Stimulated activated CD4-positive, alpha-beta T cell treated with anti-CD3 and anti-CD28 coated beads, Interleukin-2, amount 100 ng/mL, for 48 hours (primary cell): Measurements from ENCODE around the gene CDKN3.
"Not testable (repeated sequence)": the region's sequence is repeated elsewhere in the genome, so short reads cannot be mapped to it uniquely, and the experiment has no call there.

Source experiments
- DNase-seq, 2 donors: peaks; one replicate each; pipeline ENCODE4 v3.0.0-alpha.2; 2020

Gene CDKN3

DNA sequence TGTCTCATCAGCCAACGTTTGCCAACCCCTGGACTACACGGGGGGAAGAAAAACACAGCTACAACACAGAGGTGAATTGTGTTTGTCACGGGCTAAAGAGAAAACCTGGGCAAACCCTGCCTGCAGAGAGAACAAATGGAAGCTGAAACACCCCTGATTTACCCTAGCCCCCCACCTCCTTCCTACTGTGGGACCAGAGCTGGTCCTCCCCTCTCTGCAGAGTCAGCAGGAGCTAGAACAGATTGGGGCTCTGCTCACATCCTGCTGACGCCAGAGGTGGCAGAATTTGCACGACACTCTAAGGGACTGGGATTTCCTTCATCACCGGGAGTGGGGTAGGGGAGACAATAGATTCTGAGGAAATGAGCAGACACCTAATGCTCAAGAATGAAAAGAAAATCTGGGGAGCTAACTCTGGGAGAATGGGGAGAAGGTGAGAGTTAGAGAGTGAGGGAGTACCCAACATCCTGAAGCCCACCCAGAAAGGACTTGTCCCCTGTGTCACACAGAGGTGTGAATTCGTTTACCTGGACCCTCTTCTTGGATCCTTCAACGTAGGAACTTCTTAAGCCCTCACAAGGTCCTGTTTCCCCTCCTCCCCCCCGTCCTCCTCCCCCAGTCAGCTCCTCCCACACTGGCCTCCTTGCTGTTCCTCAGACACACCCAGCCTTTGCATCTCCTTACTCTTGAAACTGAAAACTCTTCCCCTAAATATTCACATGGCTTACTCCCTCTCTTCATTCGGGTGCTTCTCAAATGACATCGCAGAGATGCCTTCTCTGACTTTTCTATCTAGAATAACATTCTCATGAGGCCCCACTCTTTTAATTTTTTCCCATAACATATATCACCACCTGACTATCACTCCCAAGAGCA is 26.2 kb upstream of the CDKN3 start:
- no peak for DNase-seq

DNA sequence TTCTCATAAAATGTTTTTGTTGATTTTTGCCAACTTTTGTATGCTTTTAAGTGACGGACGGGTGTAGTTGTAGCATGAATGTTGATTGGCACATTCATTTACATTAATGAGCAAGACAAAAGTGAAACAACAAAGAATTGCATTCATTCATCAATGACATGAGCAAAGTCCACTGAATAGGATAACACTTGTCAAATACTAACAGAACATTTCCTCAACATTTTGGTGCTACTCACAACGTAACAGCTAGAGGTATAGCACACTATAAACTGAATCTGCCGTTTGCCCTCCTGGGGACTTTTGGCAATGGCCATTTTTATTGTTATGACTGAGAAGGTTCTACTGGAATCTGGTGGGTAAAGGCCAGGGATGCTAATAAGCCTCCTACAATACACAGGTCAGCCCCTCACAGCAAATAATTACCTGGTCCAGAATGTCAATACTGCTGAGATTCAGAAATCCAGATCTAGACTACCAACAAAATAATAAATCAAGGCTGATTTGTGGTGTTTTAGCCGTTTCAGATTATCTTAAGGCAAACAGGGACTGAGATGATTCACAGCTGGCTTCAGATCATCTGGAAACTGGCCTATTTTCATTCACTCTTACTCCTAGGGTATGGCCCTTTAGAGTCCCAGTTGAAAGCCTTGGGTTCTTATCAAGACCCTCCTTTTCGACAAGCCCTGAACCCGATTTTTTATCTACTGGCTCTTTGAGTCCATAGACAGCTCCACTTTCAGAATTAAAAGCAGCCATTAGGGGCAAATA is 22.5 kb upstream of the CDKN3 start:
- no peak for DNase-seq

DNA sequence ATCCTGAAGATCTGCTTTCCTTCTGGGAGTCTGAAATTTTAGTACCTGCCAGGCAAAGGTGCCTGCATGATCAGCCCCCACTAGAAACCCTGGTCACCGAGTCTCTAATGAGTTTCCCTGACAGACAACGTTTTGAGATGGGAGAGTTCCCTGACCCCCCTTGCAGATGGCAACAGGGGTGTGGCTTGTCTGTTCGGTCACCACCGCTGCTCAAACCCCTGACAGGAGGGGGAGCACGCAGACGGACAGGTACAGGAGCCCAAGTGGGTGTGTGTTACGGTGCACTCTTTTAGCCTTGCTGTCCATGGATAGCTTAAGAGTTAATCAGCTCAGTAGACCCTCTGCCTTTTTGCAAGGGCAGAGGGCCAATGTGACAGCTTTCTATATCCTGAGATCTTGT is 19.3 kb upstream of the CDKN3 start:
- no peak for DNase-seq

DNA sequence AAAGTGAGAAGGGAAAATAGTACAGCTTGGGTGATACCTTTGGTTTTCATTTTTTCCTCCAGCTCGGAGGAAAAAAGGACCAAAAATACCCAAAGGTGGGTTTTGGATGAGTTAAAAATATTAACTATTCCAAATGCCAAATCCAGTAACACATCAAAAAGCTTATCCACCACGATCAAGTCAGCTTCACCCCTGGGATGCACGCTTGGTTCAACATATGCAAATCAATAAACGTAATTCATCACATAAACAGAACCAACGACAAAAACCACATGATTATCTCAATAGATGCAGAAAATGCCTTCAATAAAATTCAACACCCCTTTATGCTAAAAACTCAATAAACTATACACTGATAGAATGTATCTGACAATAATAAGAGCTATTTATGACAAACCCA is 17.9 kb upstream of the CDKN3 start:
- not testable (repeated sequence) for DNase-seq

DNA sequence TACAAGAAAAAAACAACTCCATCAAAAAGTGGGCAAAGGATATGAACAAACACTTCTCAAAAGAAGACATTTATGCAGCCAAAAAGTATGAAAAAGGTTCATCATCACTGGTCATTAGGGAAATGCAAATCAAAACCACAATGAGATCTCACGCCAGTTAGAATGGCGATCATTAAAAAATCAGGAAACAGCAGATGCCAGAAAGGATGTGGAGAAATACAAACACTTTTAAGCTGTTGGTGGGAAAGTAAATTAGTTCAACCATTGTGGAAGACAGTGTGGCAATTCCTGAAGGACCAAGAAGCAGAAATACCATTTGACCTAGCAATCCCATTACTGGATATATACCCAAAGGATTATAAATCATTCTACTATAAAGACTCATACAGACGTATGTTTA is 16.2 kb upstream of the CDKN3 start:
- DNase-seq = not testable (repeated sequence)

DNA sequence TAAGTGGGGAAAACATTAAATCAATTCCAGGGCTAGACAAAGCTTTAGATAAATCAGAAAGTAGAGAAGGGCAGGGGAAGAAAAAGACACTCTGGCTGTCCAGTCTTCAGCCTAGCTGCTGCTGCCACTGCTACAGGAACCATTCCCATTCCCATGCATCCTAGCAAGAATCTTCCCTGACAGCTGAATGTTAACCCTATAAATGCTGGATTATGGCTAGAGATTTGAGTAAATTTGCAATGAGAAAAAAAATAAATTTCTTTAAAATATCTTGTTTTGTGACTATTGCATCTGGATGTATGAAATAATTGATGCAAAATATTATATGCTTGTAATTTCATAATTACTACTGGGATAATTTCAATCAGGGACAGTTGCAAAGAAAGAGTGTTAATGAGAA is 15.0 kb upstream of the CDKN3 start:
- DNase-seq = no peak

DNA sequence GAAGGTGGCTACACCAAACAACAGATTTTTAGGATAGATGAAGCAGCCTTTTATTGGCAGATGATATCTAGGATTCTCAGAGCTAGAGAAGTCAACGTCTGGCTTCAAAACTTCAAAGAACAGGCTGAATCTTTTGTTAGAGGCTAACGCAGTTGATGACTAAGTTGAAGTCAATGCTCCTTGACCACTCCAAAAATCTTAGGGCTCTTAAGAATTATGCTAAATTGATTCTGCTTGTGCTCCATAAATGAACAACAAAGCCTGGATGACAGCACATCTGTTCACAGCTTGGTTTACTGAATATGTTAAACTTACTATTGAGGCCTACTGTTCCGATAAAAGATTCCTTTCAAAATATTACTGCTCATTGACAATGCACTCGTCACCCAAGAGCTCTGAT is 13.0 kb upstream of the CDKN3 start:
- no peak for DNase-seq

DNA sequence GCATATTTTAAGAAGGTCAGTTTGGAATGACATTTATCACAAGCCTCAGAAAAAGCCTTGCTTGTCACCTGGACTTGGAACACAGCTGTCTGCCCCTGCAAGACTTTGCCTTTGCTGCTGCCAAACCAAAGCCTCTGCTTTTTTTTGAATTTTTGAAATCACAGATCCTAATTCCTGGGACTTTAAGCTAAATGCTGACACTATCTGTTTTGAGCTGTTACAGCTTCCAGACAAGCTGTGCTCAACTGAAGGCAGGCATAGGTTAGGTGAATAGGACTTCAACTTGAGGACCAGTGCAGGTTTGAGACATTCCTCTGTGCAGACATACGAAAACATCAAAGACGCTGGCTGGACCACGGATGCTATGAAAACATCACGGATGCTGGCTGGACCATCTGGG is 11.3 kb upstream of the CDKN3 start:
- no peak for DNase-seq

DNA sequence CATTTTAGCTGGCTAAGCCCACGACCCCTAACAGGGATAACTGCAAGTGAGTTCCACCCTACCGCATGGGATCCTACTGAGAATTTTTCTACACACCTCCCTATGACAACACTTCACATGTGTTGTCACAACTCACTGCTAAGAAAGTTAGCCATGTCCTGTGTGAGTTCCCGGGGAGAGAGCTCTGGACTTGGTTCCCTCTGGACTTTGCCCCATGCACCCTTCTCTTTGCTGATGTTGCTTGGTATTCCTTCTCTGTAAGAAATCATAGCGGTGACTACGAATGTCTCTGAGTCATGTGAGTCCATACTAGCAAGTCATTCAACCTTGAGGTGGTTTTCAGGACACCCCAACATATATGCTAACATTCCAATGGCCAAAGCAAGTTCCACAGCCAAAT is 9.5 kb upstream of the CDKN3 start:
- no peak for DNase-seq

DNA sequence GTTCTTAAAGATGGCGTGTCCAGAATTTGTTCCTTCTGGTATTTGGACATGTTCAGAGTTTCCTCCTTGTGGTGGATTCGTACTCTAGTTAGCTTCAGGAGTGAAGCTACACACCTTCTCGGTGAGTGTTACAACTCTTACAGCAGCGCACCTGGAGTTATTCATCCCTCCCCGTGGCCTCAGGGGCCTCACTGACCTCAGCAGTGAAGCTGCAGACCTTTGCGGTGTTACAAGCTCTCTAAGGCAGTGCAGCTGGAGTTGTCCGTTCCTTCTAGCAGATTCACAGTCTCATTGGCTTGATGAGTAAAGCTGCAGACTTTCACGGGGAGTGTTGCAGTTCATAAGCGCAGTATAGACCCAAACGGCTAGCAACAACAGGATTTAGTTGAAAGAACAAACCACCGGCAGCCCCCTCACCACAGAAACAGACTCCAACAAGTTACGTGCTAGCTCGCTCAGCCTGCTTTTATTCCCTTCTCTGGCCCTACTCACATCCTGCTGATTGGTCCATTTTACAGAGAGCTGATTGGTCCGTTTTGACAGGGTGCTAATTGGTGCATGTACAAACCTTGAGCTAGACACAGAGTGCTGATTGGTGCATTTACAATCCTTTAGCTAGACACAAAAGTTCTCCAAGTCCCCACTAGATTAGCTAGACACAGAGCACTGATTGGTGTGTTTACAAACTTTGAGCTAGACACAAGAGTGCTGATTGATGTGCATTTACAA is 4.5 kb upstream of the CDKN3 start:
- no peak for DNase-seq

DNA sequence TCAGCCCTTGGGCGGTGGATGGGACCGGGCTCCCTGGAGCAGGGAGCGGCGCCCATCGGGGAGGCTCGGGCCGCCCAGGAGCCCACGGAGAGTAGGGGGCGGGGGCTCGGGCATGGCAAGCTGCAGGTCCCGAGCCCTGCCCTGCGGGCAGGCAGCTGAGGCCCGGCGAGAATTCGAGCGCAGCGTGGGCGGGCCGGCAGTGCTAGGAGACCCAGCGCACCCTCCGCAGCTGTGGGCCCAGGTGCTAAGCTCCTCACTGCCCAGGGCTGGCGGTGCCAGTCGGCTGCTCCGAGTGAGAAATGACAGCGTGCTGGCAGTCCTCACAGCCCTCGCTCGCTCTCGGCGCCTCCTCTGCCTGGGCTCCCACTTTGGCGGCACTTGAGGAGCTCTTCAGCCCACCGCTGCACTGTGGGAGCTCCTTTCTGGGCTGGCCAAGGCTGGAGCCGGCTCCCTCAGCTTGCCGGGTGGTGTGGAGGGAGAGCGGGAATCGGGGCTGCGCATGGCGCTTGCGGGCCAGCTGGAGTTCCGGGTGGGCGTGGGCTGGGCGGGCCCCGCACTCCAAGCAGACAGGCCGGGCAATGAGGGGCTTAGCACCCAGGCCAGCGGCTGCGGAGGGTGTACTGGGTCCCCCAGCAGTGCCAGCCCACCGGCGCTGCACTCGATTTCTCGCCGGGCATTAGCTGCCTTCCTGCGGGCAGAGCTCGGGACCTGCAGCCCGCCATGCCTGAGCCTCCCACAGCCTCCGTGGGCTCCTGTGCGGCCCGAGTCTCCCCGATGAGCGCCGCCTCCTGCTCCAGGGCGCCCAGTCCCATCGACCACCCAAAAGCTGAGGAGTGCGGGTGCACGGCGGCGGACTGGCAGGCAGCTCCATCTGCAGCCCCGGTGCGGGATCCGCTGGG is 3.6 kb upstream of the CDKN3 start:
- not testable (repeated sequence) for DNase-seq

DNA sequence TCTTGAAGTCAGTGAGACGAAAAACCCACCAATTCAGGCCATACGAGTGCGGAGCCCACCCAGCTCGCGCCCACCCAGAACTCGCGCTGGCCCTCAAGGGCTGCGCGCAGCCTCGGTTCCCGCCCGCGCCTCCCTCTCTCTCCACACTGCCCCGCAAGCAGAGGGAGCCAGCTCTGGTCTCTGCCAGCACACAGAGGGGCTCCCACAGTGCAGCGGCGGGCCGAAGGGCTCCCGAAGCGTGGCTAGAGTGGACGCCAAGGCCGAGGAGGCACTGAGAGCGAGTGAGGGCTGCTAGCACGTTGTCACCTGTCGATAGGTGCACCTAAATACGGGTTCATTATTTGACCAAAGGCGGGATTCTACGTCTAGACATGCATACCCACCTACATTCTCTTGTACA is 2.2 kb upstream of the CDKN3 start:
- DNase-seq = no peak

DNA sequence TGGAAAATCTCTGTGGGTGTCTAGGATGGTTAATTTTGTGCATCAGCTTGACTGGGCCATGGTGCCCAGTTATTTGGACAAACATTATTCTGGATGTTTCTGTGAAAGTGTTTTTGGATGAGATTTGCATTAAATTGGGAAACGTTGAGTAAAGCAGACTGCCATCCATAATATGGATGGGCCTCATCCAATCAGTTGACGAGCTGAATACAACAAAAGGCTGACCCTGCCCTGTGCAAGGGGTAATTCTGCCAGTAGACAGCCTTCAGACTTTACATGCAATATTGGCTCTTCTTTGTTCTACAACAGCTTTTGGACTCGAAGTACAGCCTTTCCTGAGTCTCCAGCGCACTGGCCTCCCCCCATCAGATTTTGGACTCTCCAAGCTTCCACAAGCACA is 1.5 kb upstream of the CDKN3 start:
- DNase-seq = no peak

DNA sequence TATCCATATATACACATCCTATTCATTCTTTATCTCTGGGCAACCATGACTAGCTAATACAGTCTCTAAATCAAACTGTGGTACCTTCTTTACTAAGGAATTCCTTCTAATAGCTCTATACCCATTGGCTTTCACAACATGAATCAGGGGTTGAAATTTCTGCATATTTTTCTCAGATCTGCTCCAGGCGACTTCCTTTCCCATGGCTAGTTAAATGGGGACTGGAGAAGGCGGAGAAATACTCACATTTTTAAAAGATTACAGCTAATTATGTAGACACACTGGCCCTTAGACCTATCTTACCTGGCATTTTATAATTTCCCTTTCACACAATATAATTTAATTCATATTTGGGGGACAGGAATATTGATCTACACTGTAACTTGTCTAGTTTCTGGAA is 1.1 kb upstream of the CDKN3 start:
- no peak for DNase-seq

DNA sequence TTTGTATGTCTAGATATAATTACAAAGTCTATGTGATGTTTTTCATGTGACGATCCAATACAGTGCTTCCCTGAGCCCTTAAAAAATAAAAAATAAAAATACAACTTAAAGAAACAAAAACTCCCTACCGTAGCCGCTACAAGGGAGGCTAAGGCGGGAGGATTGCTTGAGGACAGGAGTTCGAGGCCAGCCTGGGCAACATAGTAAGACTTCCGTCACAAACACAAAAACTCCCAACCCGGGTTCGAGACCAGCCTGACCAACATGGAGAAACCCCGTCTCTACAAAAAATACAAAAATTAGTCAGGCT is 669 bp upstream of the CDKN3 start:
- peak; percentile 15 to 16 for DNase-seq

DNA sequence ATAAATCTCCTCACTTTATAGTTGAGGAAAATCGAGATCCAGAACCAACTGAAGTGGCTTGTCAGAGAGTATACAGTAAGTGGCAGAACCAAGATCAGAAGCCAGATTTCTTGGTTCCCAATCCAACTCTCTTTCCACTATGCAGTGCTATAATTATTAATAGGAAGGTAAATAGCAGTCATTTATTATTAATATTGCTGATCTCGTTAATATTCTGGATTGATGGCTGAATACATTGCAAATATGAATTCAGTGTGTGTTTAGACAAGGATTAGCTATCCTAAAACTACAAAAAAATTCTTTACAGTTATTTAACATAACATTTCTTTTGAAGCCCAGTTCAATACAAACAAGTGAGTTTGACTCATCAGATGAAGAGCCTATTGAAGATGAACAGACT is 2.8 kb downstream of the CDKN3 start:
- no peak for DNase-seq

DNA sequence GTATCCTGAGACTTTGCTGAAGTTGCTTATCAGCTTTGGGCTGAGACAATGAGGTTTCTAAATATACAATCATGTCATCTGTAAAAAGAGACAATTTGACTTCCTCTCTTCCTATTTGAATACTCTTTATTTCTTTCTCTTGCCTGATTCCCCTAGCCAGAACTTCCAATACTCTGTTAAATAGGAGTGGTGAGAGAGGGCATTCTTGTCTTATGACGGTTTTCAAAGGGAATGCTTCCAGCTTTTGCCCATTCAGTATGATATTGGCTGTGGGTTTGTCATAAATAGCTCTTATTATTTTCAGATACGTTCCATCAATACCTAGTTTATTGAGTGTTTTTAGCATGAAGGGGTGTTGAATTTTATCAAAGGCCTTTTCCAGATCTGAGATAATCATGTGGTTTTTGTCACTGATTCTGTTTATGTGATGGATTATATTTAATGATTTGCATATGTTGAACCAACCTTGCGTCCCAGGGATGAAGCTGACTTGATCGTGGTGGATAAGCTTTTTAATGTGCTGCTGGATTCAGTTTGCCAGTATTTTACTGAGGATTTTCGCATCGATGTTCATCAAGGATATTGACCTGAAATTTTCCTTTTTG is 6.7 kb downstream of the CDKN3 start:
- not testable (repeated sequence) for DNase-seq

DNA sequence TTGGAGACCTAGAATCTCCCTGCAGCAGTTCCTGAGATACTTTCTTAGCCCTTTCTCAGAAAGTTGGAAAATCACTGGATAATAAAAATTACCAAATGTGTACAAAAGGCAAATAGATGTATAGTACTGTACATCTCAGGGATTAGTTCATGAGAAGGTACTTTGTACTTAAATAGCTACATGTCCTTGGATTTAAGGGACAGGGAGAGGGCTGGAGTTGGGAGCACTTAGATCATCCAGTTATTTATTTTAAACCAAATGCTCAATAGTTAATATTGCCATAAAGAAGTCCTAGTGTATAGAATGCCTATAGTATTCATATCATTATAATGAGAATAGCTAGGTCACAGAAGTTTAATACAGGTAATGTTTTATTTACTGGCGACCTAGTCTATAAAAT is 13.4 kb downstream of the CDKN3 start:
- DNase-seq = no peak

DNA sequence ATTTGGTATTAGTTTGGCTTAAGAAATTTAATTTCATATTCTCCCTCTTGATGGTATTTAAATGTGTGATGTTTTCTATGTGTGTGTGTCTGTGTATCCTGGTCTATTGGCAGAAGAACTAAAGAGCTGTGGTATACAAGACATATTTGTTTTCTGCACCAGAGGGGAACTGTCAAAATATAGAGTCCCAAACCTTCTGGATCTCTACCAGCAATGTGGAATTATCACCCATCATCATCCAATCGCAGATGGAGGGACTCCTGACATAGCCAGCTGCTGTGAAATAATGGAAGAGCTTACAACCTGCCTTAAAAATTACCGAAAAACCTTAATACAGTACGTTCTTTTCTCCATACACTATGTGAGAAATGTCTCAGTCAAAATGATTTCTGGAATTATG is 14.6 kb downstream of the CDKN3 start:
- no peak for DNase-seq

DNA sequence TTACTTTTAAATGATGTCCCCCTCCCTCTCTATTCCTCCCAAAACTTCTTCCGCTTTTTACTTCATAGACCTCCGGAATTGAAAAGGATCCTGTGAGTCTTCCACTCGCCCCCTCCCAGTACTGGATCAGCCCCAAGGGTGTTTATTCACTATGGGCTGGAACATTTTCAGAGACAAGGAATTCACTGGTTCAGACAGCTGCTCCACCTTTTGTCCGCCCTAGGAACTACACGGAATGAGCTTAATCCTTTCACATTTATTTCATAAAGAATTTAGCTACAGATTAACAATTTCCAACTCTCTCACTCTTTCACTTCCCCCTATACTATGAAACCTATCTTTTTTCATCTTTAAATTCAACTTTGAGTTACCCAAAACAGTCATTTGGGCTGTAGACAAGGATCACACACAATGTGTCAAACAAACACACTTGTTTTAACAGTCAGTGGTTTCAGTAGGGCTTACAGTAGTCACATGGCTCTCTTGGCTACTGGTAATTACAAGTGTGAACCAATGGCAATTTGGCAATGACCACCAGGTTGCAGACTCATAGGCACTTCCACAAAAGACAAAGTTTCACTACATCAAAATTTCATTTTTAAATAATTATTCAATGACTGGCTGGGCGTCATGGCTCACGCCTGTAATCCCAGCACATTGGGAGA is 23.8 kb downstream of the CDKN3 start:
- no peak for DNase-seq

DNA sequence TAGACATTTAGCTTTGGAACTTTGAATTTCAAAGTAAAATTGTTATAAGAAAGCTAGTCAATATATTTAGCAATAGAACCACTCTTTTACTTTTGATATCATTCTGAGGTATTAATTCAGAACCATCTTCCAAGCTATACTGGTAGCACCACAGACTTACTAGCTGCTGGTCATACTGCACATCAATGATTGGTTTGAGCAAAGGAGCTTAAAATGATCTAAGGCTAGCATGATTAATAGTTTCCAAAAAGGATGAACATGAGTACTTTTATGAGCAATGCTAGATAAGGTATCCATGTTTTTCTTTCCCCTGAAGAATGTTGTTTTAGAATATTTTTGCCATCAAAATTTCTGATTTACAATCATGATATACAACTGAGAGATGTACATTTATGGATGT is 27.2 kb downstream of the CDKN3 start:
- no peak for DNase-seq

DNA sequence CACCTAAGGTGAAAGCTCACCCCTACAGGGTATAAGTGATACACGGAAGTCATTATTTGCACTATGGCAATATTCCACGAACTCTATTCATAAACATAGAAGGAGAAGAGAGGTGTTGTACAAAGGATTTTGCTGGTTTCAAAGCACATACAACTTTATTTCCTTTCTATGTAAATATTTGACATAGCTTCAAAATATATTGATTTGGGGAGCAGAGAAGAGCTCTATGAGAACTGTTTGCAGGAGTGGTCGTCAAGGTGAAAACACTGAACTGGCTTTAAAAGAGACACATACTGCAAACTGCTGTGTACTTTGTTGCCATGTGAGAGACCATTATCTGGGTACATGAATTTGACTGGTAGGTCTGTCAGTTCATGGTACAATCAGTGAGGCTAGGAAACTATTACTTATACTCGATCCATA is 27.7 kb downstream of the CDKN3 start:
- no peak for DNase-seq
